Tibial nerve (tissue), 4 donors: Measurements from ENCODE around the gene ZP1.

Experiments
- EP300 ChIP-seq, 2 donors: sonication (generic); formaldehyde crosslinking; IDR thresholded peaks; one replicate each; pipeline ENCODE4 v1.6.1; 2017; ENCODE audit warnings: antibody characterized with exemption in 2 of 2, mild to moderate bottlenecking in 1 of 2
- POLR2A ChIP-seq, 2 donors: fragments of 450-650 bp; IDR thresholded peaks; one replicate each; pipeline ENCODE4 v1.6.1; 2017; ENCODE audit warnings: antibody characterized with exemption in 2 of 2, mild to moderate bottlenecking in 2 of 2, moderate library complexity in 2 of 2
- TF ChIP-seq, protein P1 (sequence below), 5 experiments: fragments of 200-600 bp in 3 of 5; fragments of 450-650 bp in 2 of 5; sonication (generic) in 3 of 5; IDR thresholded peaks; one replicate each; pipeline ENCODE4 v1.5.1; 2016 to 2019; ENCODE audit warnings: antibody characterized with exemption in 5 of 5, mild to moderate bottlenecking in 3 of 5, moderate library complexity in 2 of 5

GRCh38 chr11:60915248-60915914, 48.0 kb downstream of the ZP1 start:
- TF ChIP-seq, protein P1, sequence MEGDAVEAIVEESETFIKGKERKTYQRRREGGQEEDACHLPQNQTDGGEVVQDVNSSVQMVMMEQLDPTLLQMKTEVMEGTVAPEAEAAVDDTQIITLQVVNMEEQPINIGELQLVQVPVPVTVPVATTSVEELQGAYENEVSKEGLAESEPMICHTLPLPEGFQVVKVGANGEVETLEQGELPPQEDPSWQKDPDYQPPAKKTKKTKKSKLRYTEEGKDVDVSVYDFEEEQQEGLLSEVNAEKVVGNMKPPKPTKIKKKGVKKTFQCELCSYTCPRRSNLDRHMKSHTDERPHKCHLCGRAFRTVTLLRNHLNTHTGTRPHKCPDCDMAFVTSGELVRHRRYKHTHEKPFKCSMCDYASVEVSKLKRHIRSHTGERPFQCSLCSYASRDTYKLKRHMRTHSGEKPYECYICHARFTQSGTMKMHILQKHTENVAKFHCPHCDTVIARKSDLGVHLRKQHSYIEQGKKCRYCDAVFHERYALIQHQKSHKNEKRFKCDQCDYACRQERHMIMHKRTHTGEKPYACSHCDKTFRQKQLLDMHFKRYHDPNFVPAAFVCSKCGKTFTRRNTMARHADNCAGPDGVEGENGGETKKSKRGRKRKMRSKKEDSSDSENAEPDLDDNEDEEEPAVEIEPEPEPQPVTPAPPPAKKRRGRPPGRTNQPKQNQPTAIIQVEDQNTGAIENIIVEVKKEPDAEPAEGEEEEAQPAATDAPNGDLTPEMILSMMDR (IDR thresholded peaks at IDR 0.05), result peak in 4 of 5 experiments; percentile 10 to 26 (median 24)
- TF ChIP-seq EP300 (IDR thresholded peaks at IDR 0.05) (peak in 1 of 2 donors; percentile 36), POLR2A (IDR thresholded peaks at IDR 0.05) (no peak)
